K562 (cell line): ENCODE data around the gene ECSIT. TPM values are rescaled to one million over a fixed set of nuclear protein-coding genes. Genes with fewer than 3 reads are reported as not detected.
A peak's percentile ranks its signal among the peaks of the same experiment; 100 is the strongest.

ENCODE experiments used
- CBX1 ChIP-seq: sonication (generic); IDR thresholded peaks from 2 replicates; pipeline ENCODE4 v1.6.1; 2016; ENCODE audit warnings: antibody characterized with exemption, low read depth, mild to moderate bottlenecking
- EGR1 ChIP-seq: fragments of 450-650 bp; conservative IDR thresholded peaks from 2 replicates; pipeline ENCODE4 v1.6.1; 2017; ENCODE audit warnings: mild to moderate bottlenecking
- ELK3 ChIP-seq: fragments of 450-650 bp; formaldehyde crosslinking; IDR thresholded peaks from 2 replicates; pipeline ENCODE4 v1.4.0; 2020; ENCODE audit warnings: mild to moderate bottlenecking
- FOXK2 ChIP-seq, 2 experiments: fragments of 450-650 bp; IDR thresholded peaks in 1 of 2; conservative IDR thresholded peaks in 1 of 2; 2 replicates each; pipeline ENCODE4 v1.6.1; 2016; ENCODE audit warnings: low read depth in 2 of 2, mild to moderate bottlenecking in 1 of 2
- HDAC1 ChIP-seq, 2 experiments: fragments of 450-650 bp; IDR thresholded peaks; 2 replicates each; pipeline ENCODE4 v1.6.1; 2016 to 2017; ENCODE audit warnings: inconsistent platforms in 1 of 2, mild to moderate bottlenecking in 1 of 2, moderate library complexity in 1 of 2
- HDAC3 ChIP-seq: fragments of 450-650 bp; IDR thresholded peaks from 2 replicates; pipeline ENCODE4 v1.6.1; 2018; ENCODE audit warnings: borderline replicate concordance, mild to moderate bottlenecking, moderate library complexity; ENCODE audit not compliant: partially characterized antibody
- HDGF ChIP-seq: fragments of 450-650 bp; IDR thresholded peaks from 2 replicates; pipeline ENCODE4 v1.6.1; 2016
- ILK ChIP-seq: fragments of 450-650 bp; IDR thresholded peaks from 2 replicates; pipeline ENCODE4 v1.6.1; 2016; ENCODE audit warnings: missing genetic modification characterization, low read depth, mild to moderate bottlenecking, missing compliant biosample characterization, moderate library complexity, borderline replicate concordance
- JUN ChIP-seq, 2 experiments: sonication (generic) in 1 of 2; formaldehyde crosslinking in 1 of 2; IDR thresholded peaks; 2 replicates each; pipeline versions ENCODE4 v1.6.1 to v1.8.0; 2012 to 2022; ENCODE audit warnings: borderline replicate concordance in 2 of 2, mild to moderate bottlenecking in 2 of 2, improper control_type of control experiment in 1 of 2, low read depth in 1 of 2, low read length in 1 of 2, missing genetic modification reagents in 1 of 2
- KAT7 ChIP-seq: sonication (generic); formaldehyde crosslinking; IDR thresholded peaks from 2 replicates; pipeline ENCODE4 v1.8.0; 2022; ENCODE audit warnings: missing genetic modification reagents, mild to moderate bottlenecking, borderline replicate concordance
- MEF2A ChIP-seq: IDR thresholded peaks from 2 replicates; pipeline ENCODE4 v1.6.1; 2011; ENCODE audit warnings: low read depth, mild to moderate bottlenecking, low read length, moderate library complexity; ENCODE audit not compliant: control insufficient read depth
- PPARD ChIP-seq: fragments of 250-450 bp; sonication (Bioruptor Pico); IDR thresholded peaks from 2 replicates; pipeline ENCODE4 v1.8.0; 2022; ENCODE audit warnings: inconsistent platforms, mild to moderate bottlenecking, moderate library complexity
- RNF2 ChIP-seq: sonication (generic); IDR thresholded peaks from 2 replicates; pipeline ENCODE4 v1.6.1; 2016
- SMARCA4 ChIP-seq: fragments of 450-650 bp; IDR thresholded peaks from 2 replicates; pipeline ENCODE4 v1.6.1; 2016
- SP1 ChIP-seq: sonication (generic); formaldehyde crosslinking; IDR thresholded peaks from 2 replicates; pipeline ENCODE4 v1.8.1; 2022; ENCODE audit warnings: mild to moderate bottlenecking, missing genetic modification reagents
- TBP ChIP-seq: optimal IDR thresholded peaks from 2 replicates; pipeline ENCODE3; 2011; ENCODE audit warnings: low read depth, low read length, improper control_type of control experiment
- TRIM24 ChIP-seq, 2 experiments: fragments of 450-650 bp; IDR thresholded peaks; 2 replicates each; pipeline ENCODE4 v1.6.1; 2016
- TSC22D4 ChIP-seq: fragments of 450-650 bp; IDR thresholded peaks from 2 replicates; pipeline ENCODE4 v1.6.1; 2016; ENCODE audit warnings: missing genetic modification characterization, missing biosample characterization, control low read depth
- ZBTB7A ChIP-seq: IDR thresholded peaks from 2 replicates; pipeline ENCODE4 v1.6.1; 2011; ENCODE audit warnings: low read depth, mild to moderate bottlenecking, low read length, moderate library complexity, borderline replicate concordance; ENCODE audit not compliant: control insufficient read depth
- ZHX1 ChIP-seq: fragments of 150-350 bp; conservative IDR thresholded peaks from 2 replicates; pipeline ENCODE4 v1.6.1; 2014; ENCODE audit warnings: low read length
- ZNF140 ChIP-seq: fragments of 250-450 bp; sonication (Bioruptor Pico); IDR thresholded peaks from 2 replicates; pipeline ENCODE4 v1.8.0; 2021; ENCODE audit warnings: moderate library complexity, mild to moderate bottlenecking, inconsistent platforms
- ZNF146 ChIP-seq: IDR thresholded peaks from one replicate; pipeline ENCODE4 v1.6.1; 2018; ENCODE audit warnings: missing compliant biosample characterization; ENCODE audit not compliant: unreplicated experiment
- ZNF583 ChIP-seq: fragments of 250-450 bp; sonication (Bioruptor Pico); IDR thresholded peaks from 2 replicates; pipeline ENCODE4 v1.4.0; 2020
- ZNF644 ChIP-seq: fragments of 200-800 bp; sonication (Bioruptor generic); IDR thresholded peaks from 2 replicates; pipeline ENCODE4 v1.6.1; 2016; ENCODE audit warnings: low read depth, missing genetic modification characterization, missing compliant biosample characterization
- polyA plus RNA-seq, 8 experiments: library from polyadenylated mRNA; depleted of rRNA in 4 of 8; stranded (reverse) in 5 of 8; unstranded in 3 of 8; fragments of >200 nt; fragmentation: Nextera tagmentation in 2 of 8; fragmentation: Illumina TruSeq in 1 of 8; extraction: Ambion mirVana in 2 of 8; extraction: Trizol in 1 of 8; gene quantifications; 2 replicates each; pipeline versions ENCODE4 v1.2.1 to v1.2.3, GENCODE V29; 2011 to 2014; ENCODE audit warnings: inconsistent platforms in 1 of 8, missing spikeins in 1 of 8
- total RNA-seq, 7 experiments: library from RNA; depleted of rRNA in 6 of 7; stranded (reverse); fragments of >200 nt in 6 of 7; fragmentation: Illumina TruSeq in 2 of 7; extraction: Trizol in 2 of 7; gene quantifications; 2 replicates each; pipeline versions ENCODE4 v1.2.1 to v1.2.3, GENCODE V29; 2011 to 2021; ENCODE audit warnings: low replicate concordance in 1 of 7

Gene ECSIT
- total and polyA plus RNA-seq, 9 of the 15 experiments (the other 6 are each of a cell fraction or from before 2014, with no cell fraction given): 1.1 to 82.5 (median 43.9) TPM

- TF ChIP-seq ZHX1 (no peak), TRIM24 (IDR thresholded peaks at IDR 0.05) (no peak), EGR1 (no peak), FOXK2 (conservative IDR thresholded peaks at IDR 0.05 in 1 of 2, IDR thresholded peaks at IDR 0.05 in 1 of 2; ENCODE audit: low read depth in 2 of 2) (peak in 1 of 2 experiments; percentile 74; a peak in 2 of 4 replicates), HDAC1 (IDR thresholded peaks at IDR 0.05) (peak; percentile 19 to 55; a peak in 2 of 4 replicates), ELK3 (CRISPR knock-in tag) (no peak), JUN (IDR thresholded peaks at IDR 0.05; ENCODE audit: borderline replicate concordance, low read depth, low read length) (peak; percentile 79), JUN (CRISPR knock-in tag; IDR thresholded peaks at IDR 0.05; ENCODE audit: borderline replicate concordance) (no peak), TSC22D4 (tag) (no peak), ZBTB7A (peak; percentile 82; the same call in 1 of the 2 replicates), TBP (no peak), HDAC3 (no peak), CBX1 (peak; percentile 63; the same call in 1 of the 2 replicates), ZNF140 (CRISPR knock-in tag) (no peak), ZNF644 (tag) (no peak), RNF2 (no peak), MEF2A (no peak), PPARD (CRISPR knock-in tag) (no peak), ILK (tag) (no peak), SMARCA4 (0 out of 2 replicates have a peak, but pooled peaks have one; percentile 35), KAT7 (no peak), SP1 (CRISPR knock-in tag) (peak; percentile 56), ZNF583 (CRISPR knock-in tag) (no peak), ZNF146 (CRISPR knock-in tag) (no peak), HDGF (0 out of 2 replicates have a peak, but pooled peaks have one; percentile 18)
Measured at GRCh38 chr19:11538232-11539036, 9.5 kb upstream of the ECSIT start, which contains the start of gene CNN1 (continued).
